H54 (cell line): ENCODE results near the gene STMN3.

Experiments used
- DNase-seq: peaks from one replicate; pipeline ENCODE4 v3.0.0; 2011; ENCODE audit warnings: low spot score, mixed read lengths; ENCODE audit not compliant: insufficient read length
- FAIRE-seq: peaks from 3 replicates; lab custom pipeline; 2011; peaks lifted over from hg19 to GRCh38; lab: Jason Lieb, UNC
- POLR2A ChIP-seq: IDR thresholded peaks from 2 replicates; pipeline ENCODE4 v1.6.1; 2011; ENCODE audit warnings: low read depth, mild to moderate bottlenecking, low read length

The STMN3 gene

DNA sequence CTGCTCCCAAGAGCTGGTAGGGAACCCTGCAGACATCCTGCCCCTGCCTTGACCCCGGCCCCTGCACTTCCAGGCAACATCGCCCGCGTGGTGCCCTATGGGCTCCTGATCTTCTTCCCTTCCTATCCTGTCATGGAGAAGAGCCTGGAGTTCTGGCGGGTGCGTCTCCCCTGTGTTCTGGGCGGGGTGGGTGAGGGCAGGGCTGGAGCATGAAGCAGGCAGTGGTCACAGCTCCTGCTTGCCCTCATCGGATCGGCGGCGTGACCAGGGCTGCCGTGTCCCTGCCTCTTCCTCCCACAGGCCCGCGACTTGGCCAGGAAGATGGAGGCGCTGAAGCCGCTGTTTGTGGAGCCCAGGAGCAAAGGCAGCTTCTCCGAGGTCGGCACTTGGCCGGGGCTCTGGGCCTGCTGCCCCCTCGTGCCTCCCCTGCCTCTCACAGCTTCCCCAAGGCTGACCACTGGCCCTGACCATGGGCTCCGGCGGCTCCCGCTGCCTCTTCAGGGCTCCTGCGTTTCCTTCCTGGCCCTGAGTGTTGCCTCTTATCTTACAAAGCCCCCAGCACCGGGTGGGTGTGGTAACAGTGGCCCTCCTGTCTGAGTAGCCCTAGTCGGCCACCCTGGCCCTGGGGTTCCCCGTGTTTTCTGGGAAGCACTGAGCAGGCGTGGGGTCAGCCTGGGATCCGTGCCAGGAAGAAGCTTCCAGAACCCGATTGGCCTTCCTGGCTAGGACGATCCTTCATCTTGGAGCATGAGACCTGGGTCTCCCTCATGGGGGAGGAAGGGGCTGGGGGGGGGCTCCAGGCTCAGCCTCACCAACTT lies 35.2 kb upstream of the STMN3 start:
- no peak for TF ChIP-seq POLR2A
- DNase-seq (no peak), FAIRE-seq (no peak)

GRCh38 chr20:63687419-63688178 lies 34.4 kb upstream of the STMN3 start:
- TF ChIP-seq POLR2A, result no peak

GRCh38 chr20:63686492-63687321 lies 33.5 kb upstream of the STMN3 start:
- TF ChIP-seq POLR2A, result no peak
- FAIRE-seq (no peak), DNase-seq (no peak)

More at GRCh38 chr20:63687419-63688178, 34.4 kb upstream of the STMN3 start:
- DNase-seq (no peak), FAIRE-seq (no peak)

DNA sequence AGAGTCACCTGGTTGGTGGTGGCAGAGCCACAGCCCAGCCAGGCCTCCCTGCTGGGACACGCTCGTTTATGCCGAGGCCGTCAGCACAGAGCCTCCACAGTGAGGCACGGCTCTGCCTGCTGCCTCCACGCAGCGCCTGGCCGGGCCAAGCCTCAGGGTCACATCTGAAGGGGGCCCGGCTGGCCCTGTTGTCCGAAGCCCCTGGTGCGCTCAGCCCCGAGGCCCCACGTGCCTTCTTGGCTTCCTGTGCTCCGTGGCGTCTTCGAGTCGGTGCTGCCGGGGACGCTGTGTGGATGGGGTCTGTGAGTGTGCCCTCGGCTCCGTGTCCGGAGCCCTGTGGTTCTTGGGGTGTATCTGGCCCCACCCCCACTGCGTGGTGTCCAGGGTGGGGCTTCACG lies 32.9 kb upstream of the STMN3 start:
- DNase-seq (no peak), FAIRE-seq (no peak)
- no peak for TF ChIP-seq POLR2A

GRCh38 chr20:63685269-63686026 lies 32.2 kb upstream of the STMN3 start:
- no peak for DNase-seq
- TF ChIP-seq POLR2A, result no peak
- no peak for FAIRE-seq

- DNase-seq, result peak; percentile 99
- TF ChIP-seq POLR2A, result peak; percentile 59
- FAIRE-seq, result peak; percentile 79
Observed at GRCh38 chr20:63682384-63683139, 29.3 kb upstream of the STMN3 start.

- no peak for TF ChIP-seq POLR2A
- DNase-seq, result no peak
- no peak for FAIRE-seq
Observed at GRCh38 chr20:63681609-63682142, 28.5 kb upstream of the STMN3 start.

- FAIRE-seq (no peak), DNase-seq (no peak)
- no peak for TF ChIP-seq POLR2A
Observed at GRCh38 chr20:63680857-63681608, 27.8 kb upstream of the STMN3 start.

GRCh38 chr20:63680427-63680826 lies 27.2 kb upstream of the STMN3 start:
- DNase-seq (no peak), FAIRE-seq (no peak)
- no peak for TF ChIP-seq POLR2A

- DNase-seq, result no peak
- no peak for FAIRE-seq
- TF ChIP-seq POLR2A, result no peak
Observed at GRCh38 chr20:63679799-63680305, 26.6 kb upstream of the STMN3 start.
